Inflammatory macrophage treated with lipopolysaccharide for 1 hour (primary cell): ENCODE results near the gene RGS6.

ENCODE experiments used
- DNase-seq, 2 donors: peaks; one replicate each; pipeline ENCODE4 v3.0.0-alpha.2; 2020 to 2022

The RGS6 gene

GRCh38 chr14:72512281-72512680 is 580.1 kb downstream of the RGS6 start:
- no peak for DNase-seq

GRCh38 chr14:72512925-72513324 is 580.7 kb downstream of the RGS6 start:
- DNase-seq, result no peak

GRCh38 chr14:72513346-72513745 is 581.1 kb downstream of the RGS6 start:
- DNase-seq, result no peak

GRCh38 chr14:72513965-72514659 is 581.9 kb downstream of the RGS6 start:
- peak in 1 of 2 donors; percentile 57 for DNase-seq

GRCh38 chr14:72514660-72515025 is 582.4 kb downstream of the RGS6 start:
- no peak for DNase-seq

- no peak for DNase-seq
Measured at GRCh38 chr14:72515779-72516770, 583.8 kb downstream of the RGS6 start.

GRCh38 chr14:72516936-72517700 is 584.9 kb downstream of the RGS6 start:
- DNase-seq, result peak; percentile 57 to 91

- no peak for DNase-seq
Measured at GRCh38 chr14:72517736-72518135, 585.5 kb downstream of the RGS6 start.

GRCh38 chr14:72518809-72519377 is 586.7 kb downstream of the RGS6 start:
- peak; percentile 38 to 50 for DNase-seq

- DNase-seq, result peak in 1 of 2 donors; percentile 12
Measured at GRCh38 chr14:72519543-72519942, 587.3 kb downstream of the RGS6 start.

- no peak for DNase-seq
Measured at GRCh38 chr14:72521045-72521444, 588.8 kb downstream of the RGS6 start.

GRCh38 chr14:72521968-72522741 is 589.9 kb downstream of the RGS6 start:
- peak in 1 of 2 donors; percentile 27 for DNase-seq

- DNase-seq, result no peak
Measured at GRCh38 chr14:72522847-72523246, 590.6 kb downstream of the RGS6 start.

GRCh38 chr14:72523424-72524294 is 591.4 kb downstream of the RGS6 start:
- DNase-seq, result no peak

- no peak for DNase-seq
Measured at GRCh38 chr14:72524295-72524629, 592.0 kb downstream of the RGS6 start.

GRCh38 chr14:72525087-72525915 is 593.1 kb downstream of the RGS6 start:
- no peak for DNase-seq

- DNase-seq, result no peak
Measured at GRCh38 chr14:72527591-72527990, 595.4 kb downstream of the RGS6 start.

- peak; percentile 29 to 47 for DNase-seq
Measured at GRCh38 chr14:72528059-72528862, 596.0 kb downstream of the RGS6 start.

GRCh38 chr14:72528863-72529175 is 596.6 kb downstream of the RGS6 start:
- no peak for DNase-seq
